Measurements from ENCODE around the gene VANGL2.

The VANGL2 gene

GRCh38 chr1:160425847-160426246 lies 25.5 kb downstream of the VANGL2 start:
- TF ChIP-seq SIN3A (IDR thresholded peaks at IDR 0.05; ENCODE audit: borderline replicate concordance, insufficient read depth, low read length) = no peak
- TF ChIP-seq FOXP2 (optimal IDR thresholded peaks at IDR 0.05; ENCODE audit: borderline replicate concordance, extremely low read depth, extremely low read length, insufficient read depth) = no peak
- no peak for TF ChIP-seq TAF1 (IDR thresholded peaks at IDR 0.05; ENCODE audit: borderline replicate concordance, insufficient read depth, low read length)
- no peak for TF ChIP-seq POLR2AphosphoS5 (IDR thresholded peaks at IDR 0.05; ENCODE audit: low read depth, low read length)
- TF ChIP-seq REST (IDR thresholded peaks at IDR 0.05; ENCODE audit: insufficient read depth in 1 of 2, low read depth in 2 of 2, low read length in 2 of 2) = no peak

GRCh38 chr1:160427625-160428024 lies 27.3 kb downstream of the VANGL2 start:
- TF ChIP-seq FOXP2 (optimal IDR thresholded peaks at IDR 0.05; ENCODE audit: borderline replicate concordance, extremely low read depth, extremely low read length, insufficient read depth) = no peak
- TF ChIP-seq REST (IDR thresholded peaks at IDR 0.05; ENCODE audit: insufficient read depth in 1 of 2, low read depth in 2 of 2, low read length in 2 of 2) = no peak
- TF ChIP-seq SIN3A (IDR thresholded peaks at IDR 0.05; ENCODE audit: borderline replicate concordance, insufficient read depth, low read length) = no peak
- no peak for TF ChIP-seq TAF1 (IDR thresholded peaks at IDR 0.05; ENCODE audit: borderline replicate concordance, insufficient read depth, low read length)
- no peak for TF ChIP-seq POLR2AphosphoS5 (IDR thresholded peaks at IDR 0.05; ENCODE audit: low read depth, low read length)

- TF ChIP-seq POLR2AphosphoS5 (IDR thresholded peaks at IDR 0.05; ENCODE audit: low read depth, low read length) (no peak), TAF1 (IDR thresholded peaks at IDR 0.05; ENCODE audit: borderline replicate concordance, insufficient read depth, low read length) (no peak), SIN3A (IDR thresholded peaks at IDR 0.05; ENCODE audit: borderline replicate concordance, insufficient read depth, low read length) (no peak), FOXP2 (optimal IDR thresholded peaks at IDR 0.05; ENCODE audit: borderline replicate concordance, extremely low read depth, extremely low read length, insufficient read depth) (no peak), REST (IDR thresholded peaks at IDR 0.05; ENCODE audit: insufficient read depth in 1 of 2, low read depth in 2 of 2, low read length in 2 of 2) (no peak)
These were observed 27.7 kb downstream of the VANGL2 start for GRCh38 chr1:160428053-160428452.

- TF ChIP-seq TAF1 (IDR thresholded peaks at IDR 0.05; ENCODE audit: borderline replicate concordance, insufficient read depth, low read length) (no peak), REST (IDR thresholded peaks at IDR 0.05; ENCODE audit: insufficient read depth in 1 of 2, low read depth in 2 of 2, low read length in 2 of 2) (no peak), SIN3A (IDR thresholded peaks at IDR 0.05; ENCODE audit: borderline replicate concordance, insufficient read depth, low read length) (no peak), POLR2AphosphoS5 (IDR thresholded peaks at IDR 0.05; ENCODE audit: low read depth, low read length) (no peak), FOXP2 (optimal IDR thresholded peaks at IDR 0.05; ENCODE audit: borderline replicate concordance, extremely low read depth, extremely low read length, insufficient read depth) (no peak)
These were observed 28.3 kb downstream of the VANGL2 start for GRCh38 chr1:160428655-160429054.

GRCh38 chr1:160429125-160429561 lies 28.8 kb downstream of the VANGL2 start:
- TF ChIP-seq TAF1 (IDR thresholded peaks at IDR 0.05; ENCODE audit: borderline replicate concordance, insufficient read depth, low read length) = no peak
- TF ChIP-seq POLR2AphosphoS5 (IDR thresholded peaks at IDR 0.05; ENCODE audit: low read depth, low read length) = no peak
- no peak for TF ChIP-seq SIN3A (IDR thresholded peaks at IDR 0.05; ENCODE audit: borderline replicate concordance, insufficient read depth, low read length)
- TF ChIP-seq FOXP2 (optimal IDR thresholded peaks at IDR 0.05; ENCODE audit: borderline replicate concordance, extremely low read depth, extremely low read length, insufficient read depth) = no peak
- no peak for TF ChIP-seq REST (IDR thresholded peaks at IDR 0.05; ENCODE audit: insufficient read depth in 1 of 2, low read depth in 2 of 2, low read length in 2 of 2)
